Esophagus squamous epithelium (tissue), 4 donors: ENCODE measurements around the gene RBM33.

Source experiments
- POLR2A ChIP-seq, 4 donors: fragments of 450-650 bp; IDR thresholded peaks; one replicate each; pipeline ENCODE4 v1.6.1; 2017; ENCODE audit warnings: antibody characterized with exemption in 4 of 4, mild to moderate bottlenecking in 4 of 4, moderate library complexity in 3 of 4
- TF ChIP-seq, protein P1 (sequence below), 6 experiments: fragments of 450-650 bp in 4 of 6; fragments of 200-600 bp in 2 of 6; sonication (generic) in 2 of 6; IDR thresholded peaks; one replicate each; pipeline ENCODE4 v1.5.1; 2016 to 2019; ENCODE audit warnings: antibody characterized with exemption in 6 of 6, mild to moderate bottlenecking in 4 of 6, moderate library complexity in 4 of 6

DNA sequence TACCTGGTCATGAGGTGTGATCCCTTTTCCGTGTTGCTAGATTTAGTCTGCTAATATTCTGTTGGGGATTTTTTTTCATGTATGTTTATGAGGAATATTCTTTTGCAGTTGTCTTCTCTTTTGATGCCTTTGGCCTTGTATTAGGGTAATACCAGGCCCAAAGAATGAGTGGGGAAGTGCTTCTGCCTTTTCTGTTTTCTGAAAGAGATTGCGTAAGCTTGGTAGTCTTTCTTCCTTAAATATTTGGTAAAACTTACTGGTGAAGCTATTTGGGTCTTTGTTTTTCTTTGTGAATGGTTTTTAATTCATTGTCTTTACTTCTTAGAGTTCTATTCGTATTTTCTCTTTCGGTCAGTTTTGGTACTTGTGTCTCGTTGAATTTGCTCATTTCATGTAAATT, 116.7 kb downstream of the RBM33 start:
- TF ChIP-seq, protein P1, sequence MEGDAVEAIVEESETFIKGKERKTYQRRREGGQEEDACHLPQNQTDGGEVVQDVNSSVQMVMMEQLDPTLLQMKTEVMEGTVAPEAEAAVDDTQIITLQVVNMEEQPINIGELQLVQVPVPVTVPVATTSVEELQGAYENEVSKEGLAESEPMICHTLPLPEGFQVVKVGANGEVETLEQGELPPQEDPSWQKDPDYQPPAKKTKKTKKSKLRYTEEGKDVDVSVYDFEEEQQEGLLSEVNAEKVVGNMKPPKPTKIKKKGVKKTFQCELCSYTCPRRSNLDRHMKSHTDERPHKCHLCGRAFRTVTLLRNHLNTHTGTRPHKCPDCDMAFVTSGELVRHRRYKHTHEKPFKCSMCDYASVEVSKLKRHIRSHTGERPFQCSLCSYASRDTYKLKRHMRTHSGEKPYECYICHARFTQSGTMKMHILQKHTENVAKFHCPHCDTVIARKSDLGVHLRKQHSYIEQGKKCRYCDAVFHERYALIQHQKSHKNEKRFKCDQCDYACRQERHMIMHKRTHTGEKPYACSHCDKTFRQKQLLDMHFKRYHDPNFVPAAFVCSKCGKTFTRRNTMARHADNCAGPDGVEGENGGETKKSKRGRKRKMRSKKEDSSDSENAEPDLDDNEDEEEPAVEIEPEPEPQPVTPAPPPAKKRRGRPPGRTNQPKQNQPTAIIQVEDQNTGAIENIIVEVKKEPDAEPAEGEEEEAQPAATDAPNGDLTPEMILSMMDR (IDR thresholded peaks at IDR 0.05): no peak
- TF ChIP-seq POLR2A (IDR thresholded peaks at IDR 0.05): no peak
